PC-9 (cell line): ENCODE measurements around the gene KIF14.

Experiments
- CTCF ChIP-seq: fragments of 200-600 bp; sonication (generic); conservative IDR thresholded peaks from 2 replicates; pipeline ENCODE4 v1.6.1; 2017; ENCODE audit warnings: mixed run types, antibody characterized with exemption, mild to moderate bottlenecking, moderate library complexity
- EZH2 ChIP-seq: fragments of 200-600 bp; sonication (generic); IDR thresholded peaks from 2 replicates; pipeline ENCODE4 v1.8.0; 2017; ENCODE audit warnings: antibody characterized with exemption, low read depth

GRCh38 chr1:200556002-200556401 lies 64.5 kb downstream of the KIF14 start:
- TF ChIP-seq CTCF (0 out of 2 replicates have a peak, but pooled peaks have one; percentile 32), EZH2 (no peak)
